Activated B cell treated with CpG ODN at 0.5 μM for 24 hours (primary cell): ENCODE measurements around the gene ANKIB1. TPM values are rescaled to one million over a fixed set of nuclear protein-coding genes. Genes with fewer than 3 reads are reported as not detected.

ENCODE experiments used
- ATAC-seq: fragments of 200-7000 bp; cut with Tn5 transposase; one replicate; pipeline ENCODE4 v1.10.0; 2021; ENCODE audit warnings: low read depth, mild to moderate bottlenecking, moderate library complexity
- CTCF ChIA-PET: fragments of 350-600 bp; sonication (Branson Sonifier 250); formaldehyde crosslinking; loops from one replicate; lab custom pipeline; 2021; ENCODE audit warnings: antibody characterized with exemption; lab: Charles Lee
- POLR2A ChIA-PET: fragments of 350-600 bp; sonication (Branson Sonifier 250); formaldehyde crosslinking; loops from one replicate; lab custom pipeline; 2021; ENCODE audit warnings: antibody characterized with exemption; lab: Charles Lee
- DNase-seq: peaks from one replicate; pipeline ENCODE4 v3.0.0; 2022
- H3K27ac Mint-ChIP-seq: one replicate; pipeline ENCODE4 v1.8.0; 2020; ENCODE audit warnings: mixed read lengths
- H3K27me3 Mint-ChIP-seq: one replicate; pipeline ENCODE4 v1.8.0; 2021; ENCODE audit warnings: mixed read lengths
- H3K36me3 Mint-ChIP-seq: one replicate; pipeline ENCODE4 v1.8.0; 2021; ENCODE audit warnings: low read depth, mixed read lengths
- H3K4me1 Mint-ChIP-seq: one replicate; pipeline ENCODE4 v1.8.0; 2021; ENCODE audit warnings: mixed read lengths
- H3K4me3 Mint-ChIP-seq: one replicate; pipeline ENCODE4 v1.8.0; 2020; ENCODE audit warnings: mild to moderate bottlenecking, mixed read lengths
- H3K9me3 Mint-ChIP-seq: one replicate; pipeline ENCODE4 v1.8.0; 2020; ENCODE audit warnings: mixed read lengths
- CTCF ChIP-seq: fragments of 200-600 bp; IDR thresholded peaks from one replicate; pipeline ENCODE4 v1.8.0; 2022; ENCODE audit warnings: antibody characterized with exemption, mild to moderate bottlenecking
- intact Hi-C: fragments of 100-400 bp; cut with micrococcal nuclease; formaldehyde crosslinking; loops from one replicate; pipeline ENCODE4 v1.15.1; 2024
- total RNA-seq: library from RNA; stranded (reverse); gene quantifications from 2 replicates; pipeline ENCODE4 v1.2.3, GENCODE V29; 2022

Gene ANKIB1
- total RNA-seq, 1 donor from 2014 or later = 50.6 TPM

- peaks cover 22% of the 10 kb centered on the region for H3K4me1 Mint-ChIP-seq
- intact Hi-C loops = no loop called here
- no peak for DNase-seq
- H3K9me3 Mint-ChIP-seq = peaks cover 6% of the 10 kb centered on the region
- no peak for ATAC-seq
- H3K27me3 Mint-ChIP-seq = no peaks in the 10 kb centered on the region
- H3K27ac Mint-ChIP-seq = no peak overlapping the region
- ChIA-PET POLR2A (no interaction called here), CTCF (no interaction called here)
- no peak overlapping the region for H3K4me3 Mint-ChIP-seq
- no peak for TF ChIP-seq CTCF
- peaks cover 17% of the 10 kb centered on the region for H3K36me3 Mint-ChIP-seq
Measured at GRCh38 chr7:92279396-92280031, 33.7 kb downstream of the ANKIB1 start.

- H3K27me3 Mint-ChIP-seq = no peaks in the 10 kb centered on the region
- no peak for DNase-seq
- ATAC-seq = no peak
- peaks cover 17% of the 10 kb centered on the region for H3K36me3 Mint-ChIP-seq
- no peak overlapping the region for H3K27ac Mint-ChIP-seq
- peaks cover 6% of the 10 kb centered on the region for H3K9me3 Mint-ChIP-seq
- intact Hi-C loops = no loop called here
- peaks cover 19% of the 10 kb centered on the region for H3K4me1 Mint-ChIP-seq
- H3K4me3 Mint-ChIP-seq = no peak overlapping the region
- ChIA-PET POLR2A (no interaction called here), CTCF (no interaction called here)
- no peak for TF ChIP-seq CTCF
Measured at GRCh38 chr7:92281031-92281430, 35.3 kb downstream of the ANKIB1 start.

GRCh38 chr7:92282221-92282814 is 36.5 kb downstream of the ANKIB1 start:
- H3K27me3 Mint-ChIP-seq = no peaks in the 10 kb centered on the region
- no peak overlapping the region for H3K27ac Mint-ChIP-seq
- H3K9me3 Mint-ChIP-seq = peaks cover 6% of the 10 kb centered on the region
- no peak overlapping the region for H3K4me3 Mint-ChIP-seq
- no peak for ATAC-seq
- no peak for DNase-seq
- CTCF ChIA-PET = no interaction called here
- peaks cover 13% of the 10 kb centered on the region for H3K4me1 Mint-ChIP-seq
- POLR2A ChIA-PET = no interaction called here
- intact Hi-C loops = no loop called here
- peaks cover 17% of the 10 kb centered on the region for H3K36me3 Mint-ChIP-seq
- TF ChIP-seq CTCF = no peak

GRCh38 chr7:92282930-92283329 is 37.2 kb downstream of the ANKIB1 start:
- peaks cover 20% of the 10 kb centered on the region for H3K36me3 Mint-ChIP-seq
- no peak for TF ChIP-seq CTCF
- ATAC-seq = no peak
- H3K27me3 Mint-ChIP-seq = no peaks in the 10 kb centered on the region
- no peak overlapping the region for H3K4me3 Mint-ChIP-seq
- no peak for DNase-seq
- peaks cover 6% of the 10 kb centered on the region for H3K9me3 Mint-ChIP-seq
- CTCF ChIA-PET = no interaction called here
- peaks cover 10% of the 10 kb centered on the region for H3K4me1 Mint-ChIP-seq
- H3K27ac Mint-ChIP-seq = no peak overlapping the region
- intact Hi-C loops = no loop called here
- POLR2A ChIA-PET = no interaction called here

- ATAC-seq = no peak
- no peak for DNase-seq
- intact Hi-C loops = no loop called here
- ChIA-PET CTCF (no interaction called here), POLR2A (interaction anchor here (0.6 kb wide), 1 partner anchor 292 kb away, joined by 3 read pairs; no protein-coding TSS in a partner anchor)
- Mint-ChIP-seq H3K4me3 (no peak overlapping the region), H3K27ac (no peak overlapping the region), H3K36me3 (peaks cover 3% of the 10 kb centered on the region), H3K27me3 (no peaks in the 10 kb centered on the region), H3K4me1 (peaks cover 36% of the 10 kb centered on the region), H3K9me3 (no peaks in the 10 kb centered on the region)
- no peak for TF ChIP-seq CTCF
Measured at GRCh38 chr7:92289321-92289720, 43.5 kb downstream of the ANKIB1 start.
